Measurements from ENCODE around the gene RBL2.
"Not testable (repeated sequence)": the region's sequence is repeated elsewhere in the genome, so short reads cannot be mapped to it uniquely, and the experiment has no call there.

DNA sequence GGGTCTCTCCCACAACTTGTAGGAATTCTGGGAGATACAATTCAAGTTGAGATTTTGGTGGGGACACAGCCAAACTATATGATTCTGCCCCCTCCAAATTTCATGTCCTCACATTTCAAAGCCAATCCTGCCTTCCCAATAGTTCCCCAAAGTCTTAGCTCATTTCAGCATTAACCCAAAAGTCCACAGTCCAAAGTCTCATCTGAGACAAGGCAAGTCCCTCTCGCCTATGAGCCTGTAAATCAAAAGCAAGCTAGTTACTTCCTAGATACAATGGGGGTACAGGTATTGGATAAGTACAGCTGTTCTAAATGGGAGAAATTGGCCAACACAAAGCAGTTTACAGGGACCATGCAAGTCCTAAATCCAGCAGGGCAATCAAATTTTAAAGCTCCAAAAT, 78.5 kb downstream of the RBL2 start:
- TF ChIP-seq, protein P1, sequence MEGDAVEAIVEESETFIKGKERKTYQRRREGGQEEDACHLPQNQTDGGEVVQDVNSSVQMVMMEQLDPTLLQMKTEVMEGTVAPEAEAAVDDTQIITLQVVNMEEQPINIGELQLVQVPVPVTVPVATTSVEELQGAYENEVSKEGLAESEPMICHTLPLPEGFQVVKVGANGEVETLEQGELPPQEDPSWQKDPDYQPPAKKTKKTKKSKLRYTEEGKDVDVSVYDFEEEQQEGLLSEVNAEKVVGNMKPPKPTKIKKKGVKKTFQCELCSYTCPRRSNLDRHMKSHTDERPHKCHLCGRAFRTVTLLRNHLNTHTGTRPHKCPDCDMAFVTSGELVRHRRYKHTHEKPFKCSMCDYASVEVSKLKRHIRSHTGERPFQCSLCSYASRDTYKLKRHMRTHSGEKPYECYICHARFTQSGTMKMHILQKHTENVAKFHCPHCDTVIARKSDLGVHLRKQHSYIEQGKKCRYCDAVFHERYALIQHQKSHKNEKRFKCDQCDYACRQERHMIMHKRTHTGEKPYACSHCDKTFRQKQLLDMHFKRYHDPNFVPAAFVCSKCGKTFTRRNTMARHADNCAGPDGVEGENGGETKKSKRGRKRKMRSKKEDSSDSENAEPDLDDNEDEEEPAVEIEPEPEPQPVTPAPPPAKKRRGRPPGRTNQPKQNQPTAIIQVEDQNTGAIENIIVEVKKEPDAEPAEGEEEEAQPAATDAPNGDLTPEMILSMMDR (optimal IDR thresholded peaks at IDR 0.05 in 1 of 3, IDR thresholded peaks at IDR 0.05 in 1 of 3, conservative IDR thresholded peaks at IDR 0.05 in 1 of 3; ENCODE audit: extremely low read depth in 1 of 3, insufficient read depth in 2 of 3, low read length in 3 of 3): not testable (repeated sequence)
- TF ChIP-seq EZH2 (IDR thresholded peaks at IDR 0.05; ENCODE audit: low read length): not testable (repeated sequence)
